HCEC 1CT (cell line): ENCODE results near the gene TRIM61.
"Not testable (repeated sequence)": the region's sequence is repeated elsewhere in the genome, so short reads cannot be mapped to it uniquely, and the experiment has no call there.

ENCODE experiments used
- DNase-seq: peaks from one replicate; pipeline ENCODE4 v3.0.0-alpha.2; 2017

TRIM61 gene

GRCh38 chr4:164956766-164957643, 20.5 kb downstream of the TRIM61 start:
- DNase-seq, result peak; percentile 58

DNA sequence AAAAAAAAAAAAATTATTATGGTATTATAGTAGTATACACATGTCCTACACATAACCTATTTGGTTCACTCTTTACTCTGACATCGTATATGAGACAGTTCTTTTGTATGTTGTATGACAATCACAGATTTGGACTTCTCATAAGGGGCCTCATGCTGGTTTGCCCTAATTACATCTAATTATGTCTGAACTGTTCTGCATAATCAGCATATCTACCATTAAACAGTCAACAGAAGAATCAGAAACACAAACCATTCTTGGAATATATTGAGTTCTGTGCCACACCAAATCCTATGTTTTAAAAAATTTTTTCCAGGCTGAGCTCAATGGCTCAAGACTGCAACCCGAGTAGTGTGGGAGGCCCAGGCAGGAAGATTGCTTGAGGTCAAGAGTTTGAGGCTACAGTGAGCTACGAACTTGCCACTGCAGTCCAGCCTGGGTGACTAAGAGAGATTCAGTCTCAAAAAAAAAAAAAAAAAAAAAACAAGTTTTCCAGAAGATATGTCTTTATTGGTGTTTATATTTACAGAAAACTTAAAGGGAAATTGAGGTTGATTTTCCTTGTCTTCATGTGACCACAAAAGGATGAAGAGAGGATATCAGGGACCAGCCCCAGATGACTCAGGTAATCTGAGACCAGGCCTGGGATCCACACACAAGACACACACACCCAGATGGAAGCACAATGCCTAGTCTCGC, 22.2 kb downstream of the TRIM61 start:
- DNase-seq, result peak; percentile 31

DNA sequence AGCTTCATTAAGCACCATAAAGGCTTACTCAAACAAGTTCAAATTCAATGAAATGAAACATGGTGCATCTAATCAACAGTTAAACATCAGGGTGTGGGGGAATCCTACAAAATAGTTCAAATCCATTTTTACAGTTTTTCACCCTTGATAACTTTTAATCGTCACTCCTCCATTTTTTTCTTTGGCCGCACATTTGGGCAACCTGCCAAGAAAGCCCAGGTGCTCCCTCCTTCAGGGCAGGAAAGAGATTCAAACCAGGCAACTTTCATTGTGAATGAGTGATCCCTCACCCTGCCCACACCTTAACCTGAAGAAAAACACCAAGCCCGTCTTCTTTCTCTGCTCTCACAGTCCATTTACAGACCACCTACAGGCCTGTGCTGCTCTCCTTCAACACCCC, 24.9 kb downstream of the TRIM61 start:
- no peak for DNase-seq

DNA sequence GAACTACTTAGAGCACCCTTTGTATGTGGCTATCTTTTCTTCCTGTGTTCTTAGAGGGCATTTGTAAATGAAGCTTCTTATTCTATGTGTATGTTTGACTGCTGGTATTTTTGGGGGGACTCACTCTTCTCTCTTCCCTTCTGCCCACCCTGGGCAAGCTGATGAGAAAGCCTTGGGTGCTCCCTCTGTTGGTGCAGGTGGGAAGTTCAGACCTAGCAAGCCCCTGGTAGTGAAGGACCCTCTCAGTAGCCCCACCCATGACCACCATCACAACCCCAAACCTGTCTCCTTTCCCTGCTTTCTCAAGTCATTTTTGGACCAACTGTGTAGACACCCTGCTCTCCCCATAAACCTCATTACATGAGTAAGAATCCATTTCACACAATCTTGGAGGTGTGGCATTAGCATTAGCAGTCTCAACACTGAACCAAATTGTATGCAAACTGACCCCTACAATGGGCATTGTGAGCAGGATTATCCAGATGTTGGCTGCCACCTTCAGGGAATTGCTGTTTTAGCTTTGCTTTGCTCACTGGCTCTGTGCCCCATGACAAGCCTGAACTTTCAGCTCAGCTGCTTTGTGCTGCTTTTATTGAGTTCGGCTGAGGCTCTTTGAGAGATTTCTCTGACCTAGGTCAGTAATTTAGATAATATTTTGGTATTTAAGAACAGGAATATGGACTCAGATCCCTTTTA, 27.9 kb downstream of the TRIM61 start:
- DNase-seq, result peak; percentile 13

- no peak for DNase-seq
These were observed 28.5 kb downstream of the TRIM61 start for GRCh38 chr4:164948975-164949374.

GRCh38 chr4:164948006-164948405, 29.5 kb downstream of the TRIM61 start:
- DNase-seq, result not testable (repeated sequence)

DNA sequence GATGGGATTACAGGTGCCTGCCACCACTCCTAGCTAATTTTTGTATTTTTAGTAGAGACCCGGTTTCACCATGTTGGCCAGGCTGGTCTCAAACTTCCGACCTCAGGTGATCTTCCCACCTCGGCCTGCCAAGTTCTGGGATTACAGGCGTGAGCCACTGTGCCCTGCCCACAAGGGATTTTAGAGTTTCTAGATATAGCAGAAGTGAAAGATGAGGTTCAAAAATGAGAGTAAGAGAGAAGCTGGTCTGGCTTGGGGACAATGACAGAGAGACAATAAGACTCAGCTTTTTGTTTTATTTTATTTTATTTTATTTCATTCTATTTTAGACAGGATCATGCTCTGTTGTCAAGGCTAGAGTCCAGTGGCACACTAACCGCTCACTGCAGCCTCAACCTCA, 30.6 kb downstream of the TRIM61 start:
- DNase-seq, result no peak

GRCh38 chr4:164945146-164945545, 32.3 kb downstream of the TRIM61 start:
- DNase-seq, result no peak

DNA sequence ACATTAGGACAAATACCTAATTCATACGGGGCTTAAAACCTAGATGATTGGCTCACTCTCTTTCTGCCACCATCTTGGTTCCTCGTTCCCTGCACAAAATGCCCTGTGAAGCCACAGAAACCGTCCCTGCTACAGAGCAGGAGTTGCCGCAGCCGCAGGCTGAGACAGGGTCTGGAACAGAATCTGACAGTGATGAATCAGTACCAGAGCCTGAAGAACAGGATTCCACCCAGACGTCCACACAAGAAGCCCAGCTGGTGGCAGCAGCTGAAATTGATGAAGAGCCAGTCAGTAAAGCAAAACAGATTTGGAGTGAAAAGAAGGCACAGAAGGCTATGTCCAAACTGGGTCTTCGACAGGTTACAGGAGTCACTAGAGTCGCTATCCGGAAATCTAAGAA, 34.3 kb downstream of the TRIM61 start:
- no peak for DNase-seq

GRCh38 chr4:164937576-164938270, 39.7 kb downstream of the TRIM61 start:
- DNase-seq, result no peak

DNA sequence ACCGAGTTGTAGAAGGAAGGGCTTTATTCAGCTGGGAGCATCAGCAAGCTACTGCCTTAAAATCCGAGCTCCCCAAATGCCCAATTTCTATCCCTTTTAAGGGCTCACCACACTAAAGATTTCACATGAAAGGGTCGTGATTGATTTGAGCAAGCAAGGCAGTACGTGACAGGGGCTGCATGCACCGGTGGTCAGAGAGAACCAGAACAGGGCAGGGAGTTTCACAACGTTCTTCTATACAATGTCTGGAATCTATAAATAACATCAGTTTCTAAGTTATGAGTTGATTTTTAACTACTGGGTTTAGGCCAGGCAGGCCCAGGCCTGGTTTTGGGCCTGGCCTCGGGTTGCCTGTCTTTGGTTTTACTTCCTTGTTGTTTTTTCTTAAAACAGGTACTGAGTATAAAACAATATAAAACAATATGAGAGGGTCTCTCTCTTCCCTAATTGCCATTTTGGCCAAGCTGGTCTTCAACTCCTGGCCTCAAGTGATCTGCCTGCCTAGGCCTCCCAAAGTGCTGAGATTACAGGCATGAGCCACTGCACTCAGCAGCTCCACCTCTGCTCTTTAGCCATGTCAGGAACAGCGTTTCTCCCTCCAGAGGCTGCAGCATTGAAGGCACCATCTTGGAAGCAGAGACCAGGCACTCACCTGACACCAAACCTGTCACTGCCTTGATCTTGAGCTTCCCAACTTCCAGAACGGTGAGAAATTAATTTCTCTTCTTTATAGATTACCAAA, 41.4 kb downstream of the TRIM61 start:
- not testable (repeated sequence) for DNase-seq

- no peak for DNase-seq
These were observed 42.1 kb downstream of the TRIM61 start for GRCh38 chr4:164935363-164935762.

GRCh38 chr4:164933244-164933643, 44.2 kb downstream of the TRIM61 start:
- DNase-seq, result no peak

GRCh38 chr4:164931551-164932324, 45.7 kb downstream of the TRIM61 start:
- peak; percentile 60 for DNase-seq

DNA sequence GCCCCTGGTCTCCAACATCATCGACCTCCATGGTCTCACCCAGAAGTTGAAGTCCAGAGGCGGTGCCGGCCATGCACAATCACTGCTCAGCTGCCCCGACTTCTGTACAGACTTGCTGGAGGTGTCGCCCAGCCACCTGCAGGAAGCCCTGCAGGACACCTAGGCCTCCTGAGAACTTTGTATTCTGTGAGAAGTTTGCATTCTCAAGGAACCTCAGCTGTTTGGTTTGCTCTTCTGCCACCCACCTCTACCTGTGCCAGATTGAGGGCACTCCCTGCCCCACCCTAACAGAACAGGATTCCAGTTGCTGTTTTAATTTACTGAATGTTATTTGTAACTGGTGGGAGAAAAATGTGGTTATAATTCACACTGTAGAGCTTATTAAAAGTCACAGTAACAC, 46.8 kb downstream of the TRIM61 start:
- DNase-seq, result no peak

GRCh38 chr4:164927101-164927500, 50.4 kb downstream of the TRIM61 start:
- DNase-seq, result peak; percentile 41

- DNase-seq, result peak; percentile 20
These were observed 51.2 kb downstream of the TRIM61 start for GRCh38 chr4:164926301-164926700.

DNA sequence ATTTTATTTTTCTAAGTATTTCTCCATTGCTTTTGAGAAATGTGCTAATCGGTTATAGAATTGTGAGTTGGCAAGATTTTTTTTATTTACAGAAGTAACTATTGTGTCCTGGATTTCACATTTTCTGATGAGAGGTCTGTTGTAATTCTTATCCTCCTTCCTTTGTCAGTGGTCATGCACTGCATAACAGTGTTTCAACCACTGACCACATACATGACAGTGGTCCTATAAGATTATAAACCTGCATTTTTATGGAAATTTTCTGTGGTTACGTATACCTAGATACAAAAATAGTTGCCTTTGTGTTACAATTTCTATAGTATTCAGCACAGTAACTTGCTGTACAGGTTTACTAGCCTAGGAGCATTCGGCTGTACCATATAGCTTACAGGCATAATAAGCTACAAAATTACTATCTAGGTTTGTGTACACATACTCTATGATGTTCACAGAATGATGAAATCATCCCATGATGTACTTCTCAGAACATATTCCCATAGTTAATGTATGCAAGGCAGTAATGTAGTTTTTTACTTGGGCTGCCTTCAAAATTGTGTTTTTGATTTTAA, 52.7 kb downstream of the TRIM61 start:
- no peak for DNase-seq

GRCh38 chr4:164918956-164919355, 58.5 kb downstream of the TRIM61 start:
- DNase-seq, result no peak
